ENCODE measurements around the gene EWSR1.
"Not testable (repeated sequence)": the region's sequence is repeated elsewhere in the genome, so short reads cannot be mapped to it uniquely, and the experiment has no call there.

The EWSR1 gene

DNA sequence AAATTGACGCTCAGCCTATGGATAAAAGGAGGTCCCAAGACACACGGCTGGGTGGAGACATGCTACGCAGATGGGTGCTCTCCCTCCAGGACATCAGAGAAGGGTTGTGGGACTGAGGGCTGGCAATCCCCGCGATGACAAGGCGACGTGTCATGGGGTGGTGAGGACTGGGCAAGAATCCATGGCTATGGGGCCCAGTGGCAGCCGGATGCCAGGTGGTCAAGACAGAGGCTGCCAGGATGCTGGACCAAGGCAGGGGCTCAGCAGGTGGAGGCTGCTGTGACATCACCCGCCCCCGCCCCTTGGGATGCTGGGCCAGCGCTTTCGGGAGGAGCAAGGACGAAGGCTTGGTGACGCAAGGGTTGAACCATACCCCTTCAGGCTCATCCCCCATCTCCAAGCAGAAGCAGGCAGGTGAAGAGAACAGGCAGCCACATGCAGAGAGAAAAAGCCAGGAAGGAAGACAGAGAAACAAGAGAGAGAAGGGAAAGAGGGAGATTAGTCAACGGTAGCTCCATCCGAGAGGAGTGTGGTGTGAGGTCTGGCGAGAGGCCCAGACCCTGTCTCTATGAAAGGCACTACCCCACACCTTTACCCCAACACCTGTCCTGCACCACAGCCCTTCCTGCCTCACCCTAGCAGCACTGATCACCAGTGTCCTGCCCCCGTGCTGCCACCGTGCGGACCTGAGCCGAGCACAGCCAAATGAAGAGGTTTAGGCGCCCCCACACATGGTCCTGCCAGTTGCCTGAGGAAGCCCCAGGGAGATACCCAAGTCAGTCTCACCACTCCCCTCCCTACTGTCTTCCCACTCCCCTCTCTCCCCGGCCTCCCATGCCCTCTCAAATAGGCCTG is 71.5 kb downstream of the EWSR1 start:
- DNase-seq: no peak

DNA sequence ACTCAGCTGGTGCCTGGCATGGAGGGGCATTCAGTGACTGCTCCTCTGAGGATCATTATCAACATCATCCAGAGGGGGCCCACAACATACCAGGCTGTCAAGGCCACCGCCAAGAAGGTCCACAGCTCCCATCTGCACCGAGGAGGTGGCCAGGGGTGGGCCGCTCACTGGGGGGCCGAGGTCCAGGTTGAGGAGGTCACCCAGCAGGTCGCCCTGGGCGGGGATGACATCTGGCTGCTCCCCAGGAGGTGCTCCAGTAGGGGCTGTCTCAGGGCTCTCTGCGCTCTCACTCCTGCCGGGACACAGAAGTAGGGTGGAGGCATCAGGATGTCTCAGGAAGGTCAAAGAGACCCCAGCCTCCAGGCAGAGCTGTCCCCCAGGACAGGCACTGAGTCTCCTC is 72.5 kb downstream of the EWSR1 start:
- no peak for DNase-seq

DNA sequence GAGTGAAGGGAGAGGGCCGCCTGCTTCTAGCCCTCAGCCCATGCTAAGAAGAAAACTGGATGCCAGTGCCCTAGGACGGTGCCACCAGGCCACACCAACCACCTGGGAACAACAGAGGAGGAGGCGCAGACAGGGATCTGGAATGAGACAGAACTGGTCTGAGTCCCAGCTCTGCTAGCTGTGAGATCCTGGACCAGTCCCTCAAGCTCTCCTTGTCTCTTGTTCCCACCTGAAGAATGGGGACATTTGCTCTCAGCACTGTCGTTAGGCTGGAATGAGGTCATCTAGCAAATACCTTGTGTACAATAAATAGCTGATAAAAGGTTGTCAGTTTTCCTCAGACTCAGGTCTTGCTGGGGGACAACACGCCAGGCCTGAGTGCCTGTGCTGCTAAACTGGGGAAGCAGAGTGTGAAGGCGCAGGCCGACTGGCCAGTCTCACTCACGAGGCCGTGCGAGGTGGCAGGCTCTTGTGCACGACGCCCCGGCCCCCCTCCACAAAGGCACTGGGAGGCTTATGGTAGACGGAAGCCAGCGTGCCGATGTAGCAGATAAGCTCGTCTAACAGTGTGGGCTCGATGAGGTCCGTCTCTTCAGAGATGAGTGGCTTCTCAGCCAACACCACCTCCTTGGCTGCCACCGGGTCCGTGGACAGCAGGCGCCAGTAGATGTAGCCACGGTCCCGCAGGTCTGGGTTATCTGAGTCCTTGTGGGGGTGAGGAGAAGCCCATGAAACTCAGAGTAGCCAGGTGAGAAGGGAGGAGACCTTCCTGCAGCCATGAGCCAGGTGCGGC is 73.2 kb downstream of the EWSR1 start:
- DNase-seq: no peak

DNA sequence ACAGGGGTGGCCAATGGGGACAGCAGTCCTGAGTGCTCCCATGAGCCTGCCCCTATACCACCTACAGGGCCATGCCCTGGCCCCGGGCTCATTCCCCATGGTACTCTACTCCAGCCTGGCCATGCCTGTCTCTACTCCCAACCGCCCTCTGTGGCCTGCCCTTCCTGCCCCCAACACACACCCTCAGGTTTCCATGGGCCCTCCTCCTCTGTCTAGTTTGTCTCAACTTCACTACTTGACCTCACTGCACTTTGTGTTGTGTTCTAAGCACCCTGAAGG is 73.7 kb downstream of the EWSR1 start:
- DNase-seq: no peak

DNA sequence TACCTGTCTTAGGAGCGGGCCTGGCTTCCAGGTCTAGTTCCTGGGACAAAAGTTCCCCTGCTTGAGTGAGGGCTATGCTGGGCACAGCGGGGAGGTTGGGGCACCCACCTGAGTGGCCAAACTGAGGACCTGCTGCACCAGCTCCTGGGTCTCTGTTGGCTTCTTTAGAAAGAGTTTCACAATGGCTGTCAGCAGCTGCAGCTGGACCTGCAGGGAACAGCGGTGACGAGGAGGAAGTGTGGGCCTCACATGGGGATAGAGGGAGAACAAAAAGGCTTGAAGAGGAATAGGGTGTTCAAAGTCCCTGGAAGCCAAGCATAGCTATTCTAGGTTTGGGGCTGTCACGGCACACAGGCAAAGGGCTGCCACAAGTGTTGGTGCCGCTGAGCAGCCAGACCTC is 74.1 kb downstream of the EWSR1 start:
- DNase-seq: no peak

DNA sequence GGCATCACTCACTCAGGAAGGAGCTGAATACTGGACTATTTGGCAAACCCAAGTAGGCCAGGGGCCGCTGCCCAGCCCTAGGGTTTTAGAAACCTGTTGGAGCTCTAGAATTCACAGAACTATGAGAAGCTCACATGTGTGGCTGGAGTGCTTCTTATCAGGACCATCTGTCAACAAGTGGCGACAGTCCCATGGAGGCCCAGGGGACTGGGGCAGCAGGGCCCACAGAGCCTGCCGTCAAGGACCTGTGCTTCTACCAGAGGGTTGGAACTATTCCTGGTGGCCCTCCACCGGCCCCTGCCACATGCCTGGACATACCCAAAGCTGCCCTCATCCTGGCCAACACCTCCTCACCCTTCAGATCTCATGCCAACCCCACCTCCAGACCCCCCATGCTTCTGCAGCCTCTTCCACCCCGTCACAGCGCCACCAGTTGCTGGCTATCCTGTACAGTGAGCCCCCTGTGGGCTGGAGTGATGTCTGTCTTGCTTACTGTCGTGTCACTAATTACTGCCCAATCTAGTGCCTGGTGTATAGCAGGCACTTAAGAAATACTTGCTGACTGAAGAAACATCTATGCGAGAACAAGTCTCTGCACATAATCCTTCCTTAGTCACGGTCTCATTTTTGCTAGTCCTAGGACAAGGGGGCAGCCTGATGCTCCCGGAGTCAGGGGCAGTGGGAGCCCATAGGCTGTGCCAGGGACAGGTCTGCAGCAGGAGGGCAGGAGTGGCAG is 74.7 kb downstream of the EWSR1 start:
- DNase-seq: no peak

DNA sequence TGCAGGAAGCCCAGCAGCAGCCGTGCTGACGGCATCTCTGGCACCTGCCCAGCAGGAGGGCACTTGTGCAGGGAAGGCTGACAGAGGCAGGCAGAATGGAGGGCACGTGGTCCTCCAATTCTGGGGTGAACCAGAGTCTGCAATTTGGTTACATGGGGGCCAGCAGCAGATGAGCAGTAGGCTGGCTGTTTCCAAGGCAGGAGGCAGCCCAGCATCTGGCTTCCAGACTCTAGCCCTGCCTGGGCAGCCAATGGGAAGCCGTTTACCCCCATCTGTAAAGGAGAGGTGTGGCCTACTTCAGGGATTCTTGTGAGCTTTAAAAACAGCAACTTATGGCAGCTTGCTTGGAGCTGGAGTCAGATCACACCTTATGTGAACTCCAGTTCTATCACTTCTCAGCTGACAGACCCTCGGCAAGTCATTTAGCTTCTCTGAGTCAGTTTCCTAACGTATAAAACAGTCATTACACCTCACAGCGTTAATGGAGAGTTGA is 75.3 kb downstream of the EWSR1 start:
- no peak for DNase-seq

DNA sequence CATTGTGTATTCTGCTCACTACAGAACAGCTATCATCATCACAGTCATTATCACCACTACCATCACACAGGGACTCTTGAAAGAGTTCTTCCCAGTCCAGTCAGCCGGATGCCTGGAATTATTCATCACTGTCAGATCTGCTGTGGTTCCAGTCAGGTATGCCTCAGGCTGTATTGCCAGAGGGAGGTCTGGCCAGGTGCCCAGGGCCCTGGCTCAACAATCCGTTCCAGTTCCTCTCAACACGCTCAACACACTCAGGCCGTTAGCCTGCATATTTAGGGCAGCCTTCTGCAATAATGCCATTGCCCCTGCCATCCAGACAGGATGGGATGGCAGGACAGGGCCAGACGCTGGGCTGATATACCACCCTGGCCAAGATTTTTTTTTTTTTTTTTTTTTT is 76.1 kb downstream of the EWSR1 start:
- no peak for DNase-seq

DNA sequence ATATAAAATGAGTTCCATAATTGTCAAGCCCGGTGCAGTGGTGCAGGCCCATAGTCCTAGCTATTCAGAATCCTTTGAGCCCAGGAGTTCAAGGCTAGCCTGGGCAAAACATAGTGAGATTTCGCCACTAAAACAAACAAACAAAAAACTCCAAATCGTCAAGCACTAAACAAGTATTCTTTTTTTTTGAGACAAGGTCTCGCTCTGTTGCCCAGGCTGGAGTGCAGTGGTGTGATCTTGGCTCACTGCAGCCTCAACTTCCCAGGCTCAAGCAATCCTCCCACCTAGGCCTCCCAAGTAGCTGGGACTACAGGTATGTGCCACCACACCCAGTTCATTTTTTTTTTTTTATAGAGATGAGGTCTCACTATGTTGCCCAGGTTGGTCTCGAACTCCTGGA is 76.8 kb downstream of the EWSR1 start:
- not testable (repeated sequence) for DNase-seq

DNA sequence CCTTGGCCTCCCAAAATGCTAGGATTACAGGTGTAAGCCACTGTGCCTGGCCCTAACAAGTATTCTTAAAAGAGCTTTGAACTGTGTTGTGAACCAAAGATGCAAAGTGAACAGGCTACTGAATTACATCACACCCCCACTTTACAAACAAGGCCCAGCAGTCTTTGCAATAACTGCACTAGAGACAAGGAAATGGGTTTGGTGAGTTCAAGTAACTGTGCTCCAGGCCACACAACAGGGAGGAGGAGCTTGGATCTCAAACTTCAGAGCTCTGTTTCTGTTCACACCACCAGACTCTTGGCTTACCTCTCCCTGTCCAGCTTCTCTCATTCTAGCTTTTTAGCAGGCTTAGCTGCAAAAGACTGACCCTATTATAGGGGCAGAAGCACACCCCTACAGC is 77.9 kb downstream of the EWSR1 start:
- no peak for DNase-seq

DNA sequence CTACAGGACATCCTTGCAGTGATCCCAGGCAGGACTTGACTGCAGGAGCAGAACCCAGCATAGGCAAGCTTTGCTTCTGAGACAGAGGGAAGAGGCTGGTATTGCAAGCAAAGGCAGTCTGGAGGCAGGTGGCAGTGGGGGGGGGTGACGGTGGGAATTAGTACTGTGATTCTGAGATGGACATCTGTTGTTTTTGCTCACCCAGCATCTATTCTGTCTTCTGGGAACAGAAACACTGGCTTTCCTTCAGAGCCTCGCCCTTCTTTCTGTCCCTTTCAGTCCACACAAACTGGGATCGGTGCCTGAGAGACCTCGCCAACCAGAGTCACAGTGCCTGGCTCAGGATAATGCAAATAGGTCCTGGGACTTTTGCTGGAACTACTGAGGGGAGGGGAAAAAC is 78.6 kb downstream of the EWSR1 start:
- DNase-seq: no peak

DNA sequence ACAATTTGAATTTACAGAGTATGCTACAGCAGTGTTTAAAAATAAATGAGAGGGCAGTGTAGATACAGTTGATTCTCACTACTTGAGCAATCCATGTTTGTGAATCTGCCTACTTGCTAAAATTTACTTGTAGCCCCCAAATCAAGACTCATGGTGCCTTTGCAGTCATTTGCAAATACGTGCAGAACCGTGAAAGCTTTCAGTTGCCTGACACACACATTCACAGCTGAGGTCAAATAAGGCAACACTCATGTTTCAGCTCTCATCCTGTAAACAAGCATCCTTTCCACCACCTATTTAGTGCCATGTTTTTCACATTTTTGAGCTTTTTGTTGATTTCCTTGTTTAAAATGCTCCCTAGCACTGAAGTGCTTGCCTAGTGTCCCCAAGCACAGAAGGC is 80.0 kb downstream of the EWSR1 start:
- DNase-seq: no peak

DNA sequence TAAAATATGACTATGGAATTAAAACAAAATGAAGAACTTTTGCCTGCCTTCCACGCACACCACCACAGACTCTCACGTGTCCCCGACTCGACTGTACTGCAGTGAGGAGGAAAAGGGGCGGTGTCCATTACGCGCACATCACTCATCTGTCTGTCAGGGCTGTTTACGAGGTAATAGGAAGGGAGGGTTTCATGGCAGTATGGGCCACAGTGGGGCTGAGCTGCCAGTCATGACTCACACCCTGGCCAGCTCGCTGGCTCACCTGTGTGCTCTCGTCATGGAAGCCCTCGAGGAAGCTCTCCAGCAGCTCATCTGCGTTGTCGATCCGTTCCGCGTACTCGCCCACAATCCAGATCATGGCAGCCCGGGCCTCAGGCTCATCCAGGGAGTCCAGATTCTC is 80.9 kb downstream of the EWSR1 start:
- no peak for DNase-seq

Measured in activated CD4-positive, alpha-beta T cell treated with anti-CD3 and anti-CD28 coated beads, Interleukin-2, amount 50 U/mL, for 4 hours (primary cell).